Neural progenitor cell (in vitro differentiated cells): ENCODE results near the gene SPINDOC.

Experiments used
- CTCF ChIP-seq: fragments of 200-600 bp; sonication (generic); IDR thresholded peaks from 2 replicates; pipeline ENCODE4 v1.5.1; 2017; ENCODE audit warnings: antibody characterized with exemption, mild to moderate bottlenecking
- EZH2phosphoT487 ChIP-seq: fragments of 200-600 bp; sonication (generic); IDR thresholded peaks from 2 replicates; pipeline ENCODE4 v1.6.1; 2017; ENCODE audit warnings: antibody characterized with exemption

- TF ChIP-seq CTCF, result no peak
- no peak for TF ChIP-seq EZH2phosphoT487
Observed at GRCh38 chr11:63765688-63766241, 47.5 kb upstream of the SPINDOC start.
